Measurements from ENCODE around the gene OXTR. TPM values are rescaled to one million over a fixed set of nuclear protein-coding genes. Genes with fewer than 3 reads are reported as not detected.

Gene OXTR
- total RNA-seq, 1 donor from 2014 or later: 0.50 TPM

GRCh38 chr3:8757551-8758518 lies 11.6 kb downstream of the OXTR start:
- Histone ChIP-seq H3K9me3 (no peaks in the 10 kb centered on the region), H3K36me3 (no peaks in the 10 kb centered on the region), H3K4me1 (no peaks in the 10 kb centered on the region), H3K27ac (no peak overlapping the region), H3K4me3 (no peak overlapping the region), H3K27me3 (ENCODE audit: low read depth) (no peaks in the 10 kb centered on the region)
- intact Hi-C loops (cut with DNase I): no loop called here
- DNase-seq (no peak), ATAC-seq (no peak)
- TF ChIP-seq, protein P1, sequence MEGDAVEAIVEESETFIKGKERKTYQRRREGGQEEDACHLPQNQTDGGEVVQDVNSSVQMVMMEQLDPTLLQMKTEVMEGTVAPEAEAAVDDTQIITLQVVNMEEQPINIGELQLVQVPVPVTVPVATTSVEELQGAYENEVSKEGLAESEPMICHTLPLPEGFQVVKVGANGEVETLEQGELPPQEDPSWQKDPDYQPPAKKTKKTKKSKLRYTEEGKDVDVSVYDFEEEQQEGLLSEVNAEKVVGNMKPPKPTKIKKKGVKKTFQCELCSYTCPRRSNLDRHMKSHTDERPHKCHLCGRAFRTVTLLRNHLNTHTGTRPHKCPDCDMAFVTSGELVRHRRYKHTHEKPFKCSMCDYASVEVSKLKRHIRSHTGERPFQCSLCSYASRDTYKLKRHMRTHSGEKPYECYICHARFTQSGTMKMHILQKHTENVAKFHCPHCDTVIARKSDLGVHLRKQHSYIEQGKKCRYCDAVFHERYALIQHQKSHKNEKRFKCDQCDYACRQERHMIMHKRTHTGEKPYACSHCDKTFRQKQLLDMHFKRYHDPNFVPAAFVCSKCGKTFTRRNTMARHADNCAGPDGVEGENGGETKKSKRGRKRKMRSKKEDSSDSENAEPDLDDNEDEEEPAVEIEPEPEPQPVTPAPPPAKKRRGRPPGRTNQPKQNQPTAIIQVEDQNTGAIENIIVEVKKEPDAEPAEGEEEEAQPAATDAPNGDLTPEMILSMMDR (IDR thresholded peaks at IDR 0.05): no peak

DNA sequence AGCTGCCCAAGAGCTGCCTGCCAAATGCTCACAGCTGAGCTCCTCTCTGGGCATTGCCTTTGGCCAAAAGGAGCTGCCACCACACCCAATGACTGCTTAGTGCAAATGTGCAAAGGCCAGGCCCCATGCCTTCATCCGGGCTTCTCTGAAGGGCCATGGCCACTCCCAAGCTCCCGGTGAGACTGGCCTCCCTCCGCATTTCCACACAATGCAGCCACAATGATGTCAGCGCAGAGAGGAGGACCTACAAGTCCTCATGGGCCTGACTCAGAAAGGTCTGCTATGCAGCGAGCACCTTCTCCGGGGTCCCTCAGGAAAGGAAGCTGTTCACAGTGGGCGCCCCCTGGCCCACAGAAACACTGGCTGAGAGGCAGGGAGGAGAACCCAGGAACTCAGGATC lies 12.7 kb downstream of the OXTR start:
- TF ChIP-seq, protein P1 (IDR thresholded peaks at IDR 0.05): no peak
- Histone ChIP-seq H3K36me3 (no peaks in the 10 kb centered on the region), H3K4me1 (no peaks in the 10 kb centered on the region), H3K4me3 (no peak overlapping the region), H3K27ac (no peak overlapping the region), H3K9me3 (no peaks in the 10 kb centered on the region), H3K27me3 (ENCODE audit: low read depth) (no peaks in the 10 kb centered on the region)
- intact Hi-C loops (cut with DNase I): no loop called here
- ATAC-seq: no peak
- DNase-seq: no peak

- DNase-seq (no peak), ATAC-seq (no peak)
- Histone ChIP-seq H3K36me3 (no peaks in the 10 kb centered on the region), H3K4me1 (no peaks in the 10 kb centered on the region), H3K4me3 (no peak overlapping the region), H3K27ac (no peak overlapping the region), H3K27me3 (ENCODE audit: low read depth) (no peaks in the 10 kb centered on the region), H3K9me3 (no peaks in the 10 kb centered on the region)
- intact Hi-C loops (cut with DNase I): no loop called here
- TF ChIP-seq, protein P1 (IDR thresholded peaks at IDR 0.05): no peak
These were observed 13.7 kb downstream of the OXTR start for GRCh38 chr3:8755564-8756237.

- H3K9me3 ChIP-seq: no peaks in the 10 kb centered on the region
- no peaks in the 10 kb centered on the region for H3K36me3 ChIP-seq
- ATAC-seq: no peak
- no peaks in the 10 kb centered on the region for H3K27me3 ChIP-seq (ENCODE audit: low read depth)
- no peak for DNase-seq
- H3K4me1 ChIP-seq: no peaks in the 10 kb centered on the region
- no peak overlapping the region for H3K27ac ChIP-seq
- intact Hi-C loops (cut with DNase I): no loop called here
- H3K4me3 ChIP-seq: no peak overlapping the region
- TF ChIP-seq, protein P1 (IDR thresholded peaks at IDR 0.05): no peak
These were observed 14.3 kb downstream of the OXTR start for GRCh38 chr3:8755097-8755496.

DNA sequence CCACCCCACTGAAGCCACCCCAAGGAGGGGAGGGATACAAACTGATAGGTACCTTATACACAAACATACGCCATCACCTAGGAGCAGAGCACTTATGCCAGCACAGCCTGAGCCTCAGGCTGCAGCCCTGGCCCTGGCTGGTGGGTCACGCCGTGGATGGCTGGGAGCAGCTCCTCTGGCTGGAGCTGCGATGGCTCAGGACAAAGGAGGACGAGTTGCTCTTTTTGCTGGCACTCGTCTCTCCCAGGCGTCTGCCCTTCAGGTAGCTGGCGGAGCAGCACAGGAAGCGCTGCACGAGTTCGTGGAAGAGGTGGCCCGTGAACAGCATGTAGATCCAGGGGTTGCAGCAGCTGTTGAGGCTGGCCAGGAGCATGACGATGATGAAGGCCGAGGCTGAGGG lies 16.6 kb downstream of the OXTR start:
- Histone ChIP-seq H3K9me3 (no peaks in the 10 kb centered on the region), H3K4me1 (no peaks in the 10 kb centered on the region), H3K27ac (no peak overlapping the region), H3K27me3 (ENCODE audit: low read depth) (no peaks in the 10 kb centered on the region), H3K4me3 (no peak overlapping the region), H3K36me3 (no peaks in the 10 kb centered on the region)
- ATAC-seq (no peak), DNase-seq (no peak)
- intact Hi-C loops (cut with DNase I): no loop called here
- TF ChIP-seq, protein P1 (IDR thresholded peaks at IDR 0.05): no peak

All from lower lobe of right lung (tissue), 2 donors.